K562 (cell line): ENCODE measurements around the gene OR2A25. TPM values are rescaled to one million over a fixed set of nuclear protein-coding genes. Genes with fewer than 3 reads are reported as not detected.

Experiments
- BMI1 ChIP-seq: fragments of 150-350 bp; IDR thresholded peaks from 2 replicates; pipeline ENCODE4 v1.6.1; 2014; ENCODE audit warnings: low read length
- FIP1L1 ChIP-seq: fragments of 200-400 bp; formaldehyde crosslinking; IDR thresholded peaks from 2 replicates; pipeline ENCODE4 v1.6.1; 2018; ENCODE audit warnings: mild to moderate bottlenecking, low read depth, low read length; ENCODE audit not compliant: poor library complexity, severe bottlenecking
- IFI16 ChIP-seq: fragments of 250-450 bp; sonication (Bioruptor Pico); IDR thresholded peaks from 2 replicates; pipeline ENCODE4 v2.1.2; 2022; ENCODE audit warnings: mild to moderate bottlenecking, inconsistent platforms
- MTA1 ChIP-seq: fragments of 450-650 bp; IDR thresholded peaks from 2 replicates; pipeline ENCODE4 v1.6.1; 2017; ENCODE audit warnings: borderline replicate concordance
- NR2F6 ChIP-seq: fragments of 450-650 bp; formaldehyde crosslinking; IDR thresholded peaks from 2 replicates; pipeline ENCODE4 v1.4.0; 2020; ENCODE audit warnings: mild to moderate bottlenecking
- U2AF1 ChIP-seq: fragments of 200-400 bp; formaldehyde crosslinking; optimal IDR thresholded peaks from 2 replicates; pipeline ENCODE3; 2017; ENCODE audit warnings: mild to moderate bottlenecking, low read depth, low read length, moderate library complexity
- polyA plus RNA-seq, 8 experiments: library from polyadenylated mRNA; depleted of rRNA in 4 of 8; stranded (reverse) in 5 of 8; unstranded in 3 of 8; fragments of >200 nt; fragmentation: Nextera tagmentation in 2 of 8; fragmentation: Illumina TruSeq in 1 of 8; extraction: Ambion mirVana in 2 of 8; extraction: Trizol in 1 of 8; gene quantifications; 2 replicates each; pipeline versions ENCODE4 v1.2.1 to v1.2.3, GENCODE V29; 2011 to 2014; ENCODE audit warnings: inconsistent platforms in 1 of 8, missing spikeins in 1 of 8
- total RNA-seq, 7 experiments: library from RNA; depleted of rRNA in 6 of 7; stranded (reverse); fragments of >200 nt in 6 of 7; fragmentation: Illumina TruSeq in 2 of 7; extraction: Trizol in 2 of 7; gene quantifications; 2 replicates each; pipeline versions ENCODE4 v1.2.1 to v1.2.3, GENCODE V29; 2011 to 2021; ENCODE audit warnings: low replicate concordance in 1 of 7
- TF ChIP-seq, protein P1 (sequence below), 2 experiments: fragments of 450-650 bp; IDR thresholded peaks; 2 replicates each; pipeline ENCODE4 v1.6.1; 2016; ENCODE audit warnings: mild to moderate bottlenecking in 2 of 2, borderline replicate concordance in 1 of 2, low read depth in 1 of 2, moderate library complexity in 1 of 2

Gene OR2A25
- total and polyA plus RNA-seq, 9 of the 15 experiments (the other 6 are each of a cell fraction or from before 2014, with no cell fraction given), result not detected

DNA sequence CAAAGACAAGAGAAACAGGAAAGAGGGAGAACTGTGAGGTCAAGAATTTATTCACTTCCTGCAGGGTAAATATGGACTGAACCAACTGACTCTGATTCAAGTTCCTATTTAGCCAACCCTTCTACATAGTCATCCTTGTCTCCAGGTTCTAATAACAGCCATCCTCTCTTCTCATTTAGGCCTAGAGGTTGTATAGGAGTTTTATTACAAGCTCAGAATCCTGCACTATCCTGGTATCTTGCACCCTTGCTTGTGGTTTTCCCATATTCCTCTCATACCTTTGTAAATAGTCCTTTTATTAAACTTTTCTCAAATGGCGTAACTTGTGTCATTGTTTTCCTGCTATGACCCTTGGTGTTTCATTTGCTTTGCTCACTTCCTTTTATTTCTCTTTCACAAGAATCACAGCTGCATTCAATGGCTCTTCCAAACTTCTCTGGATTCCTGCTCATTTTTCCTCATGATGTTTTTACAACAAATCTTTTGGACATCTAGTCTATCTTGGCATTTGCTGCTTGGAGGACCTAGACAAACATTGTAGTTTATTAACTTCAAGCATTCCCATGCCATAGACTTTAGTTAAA lies 33.2 kb upstream of the OR2A25 start (continued):
- TF ChIP-seq, protein P1, sequence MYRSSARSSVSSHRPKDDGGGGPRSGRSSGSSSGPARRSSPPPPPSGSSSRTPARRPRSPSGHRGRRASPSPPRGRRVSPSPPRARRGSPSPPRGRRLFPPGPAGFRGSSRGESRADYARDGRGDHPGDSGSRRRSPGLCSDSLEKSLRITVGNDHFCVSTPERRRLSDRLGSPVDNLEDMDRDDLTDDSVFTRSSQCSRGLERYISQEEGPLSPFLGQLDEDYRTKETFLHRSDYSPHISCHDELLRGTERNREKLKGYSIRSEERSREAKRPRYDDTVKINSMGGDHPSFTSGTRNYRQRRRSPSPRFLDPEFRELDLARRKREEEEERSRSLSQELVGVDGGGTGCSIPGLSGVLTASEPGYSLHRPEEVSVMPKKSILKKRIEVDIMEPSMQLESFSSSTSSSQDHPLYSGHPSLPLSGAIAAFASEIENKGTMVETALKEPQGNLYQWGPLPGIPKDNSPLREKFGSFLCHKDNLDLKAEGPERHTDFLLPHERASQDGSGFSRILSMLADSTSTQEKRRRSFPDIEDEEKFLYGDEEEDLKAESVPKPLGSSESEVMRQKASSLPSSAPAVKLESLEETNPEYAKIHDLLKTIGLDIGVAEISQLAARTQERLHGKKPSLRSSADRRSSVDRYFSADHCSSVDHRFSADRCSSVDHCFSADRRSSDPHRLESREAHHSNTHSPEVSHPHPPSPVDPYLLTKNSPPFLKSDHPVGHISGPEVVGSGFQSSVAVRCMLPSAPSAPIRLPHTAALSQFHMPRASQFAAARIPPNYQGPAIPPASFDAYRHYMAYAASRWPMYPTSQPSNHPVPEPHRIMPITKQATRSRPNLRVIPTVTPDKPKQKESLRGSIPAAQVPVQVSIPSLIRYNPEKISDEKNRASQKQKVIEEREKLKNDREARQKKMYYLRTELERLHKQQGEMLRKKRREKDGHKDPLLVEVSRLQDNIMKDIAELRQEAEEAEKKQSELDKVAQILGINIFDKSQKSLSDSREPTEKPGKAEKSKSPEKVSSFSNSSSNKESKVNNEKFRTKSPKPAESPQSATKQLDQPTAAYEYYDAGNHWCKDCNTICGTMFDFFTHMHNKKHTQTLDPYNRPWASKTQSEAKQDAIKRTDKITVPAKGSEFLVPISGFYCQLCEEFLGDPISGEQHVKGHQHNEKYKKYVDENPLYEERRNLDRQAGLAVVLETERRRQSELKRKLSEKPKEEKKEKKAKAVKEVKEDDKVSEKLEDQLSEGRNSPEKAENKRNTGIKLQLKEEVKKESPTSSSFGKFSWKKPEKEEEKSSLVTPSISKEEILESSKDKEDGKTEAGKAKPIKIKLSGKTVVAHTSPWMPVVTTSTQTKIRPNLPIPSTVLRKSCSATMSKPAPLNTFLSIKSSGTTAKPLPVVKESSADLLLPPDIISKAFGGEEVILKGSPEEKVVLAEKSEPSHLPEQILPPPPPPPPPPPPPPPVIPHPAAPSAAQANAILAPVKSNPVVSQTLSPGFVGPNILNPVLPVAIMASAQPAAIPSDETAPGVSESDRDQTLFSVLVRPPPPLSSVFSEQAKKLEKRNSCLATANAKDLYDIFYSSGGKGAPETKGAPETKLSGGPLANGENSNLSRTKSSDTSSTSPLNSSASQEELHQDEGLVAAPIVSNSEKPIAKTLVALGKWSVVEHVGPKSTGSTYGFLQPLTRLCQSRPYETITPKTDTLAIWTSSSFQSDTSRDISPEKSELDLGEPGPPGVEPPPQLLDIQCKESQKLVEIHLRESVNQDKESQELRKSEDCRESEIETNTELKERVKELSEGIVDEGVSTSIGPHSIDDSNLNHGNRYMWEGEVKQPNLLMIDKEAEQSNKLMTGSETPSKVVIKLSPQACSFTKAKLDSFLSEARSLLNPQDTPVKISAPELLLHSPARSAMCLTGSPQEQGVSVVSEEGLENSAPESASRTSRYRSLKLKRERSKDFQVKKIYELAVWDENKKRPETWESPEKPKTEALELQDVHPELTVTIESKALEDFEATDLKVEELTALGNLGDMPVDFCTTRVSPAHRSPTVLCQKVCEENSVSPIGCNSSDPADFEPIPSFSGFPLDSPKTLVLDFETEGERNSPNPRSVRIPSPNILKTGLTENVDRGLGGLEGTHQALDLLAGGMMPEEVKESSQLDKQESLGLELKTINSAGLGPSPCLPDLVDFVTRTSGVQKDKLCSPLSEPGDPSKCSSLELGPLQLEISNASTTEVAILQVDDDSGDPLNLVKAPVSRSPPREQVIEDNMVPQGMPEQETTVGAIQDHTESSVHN (IDR thresholded peaks at IDR 0.05; ENCODE audit: borderline replicate concordance in 1 of 2, low read depth in 1 of 2), result no peak
- TF ChIP-seq BMI1 (no peak), IFI16 (CRISPR knock-in tag) (no peak), MTA1 (no peak), U2AF1 (no peak), FIP1L1 (no peak), NR2F6 (CRISPR knock-in tag) (no peak)
